ENCODE measurements around the gene PDE6A. TPM values are rescaled to one million over a fixed set of nuclear protein-coding genes. Genes with fewer than 3 reads are reported as not detected.

The PDE6A gene
- 0.88 TPM for total RNA-seq

DNA sequence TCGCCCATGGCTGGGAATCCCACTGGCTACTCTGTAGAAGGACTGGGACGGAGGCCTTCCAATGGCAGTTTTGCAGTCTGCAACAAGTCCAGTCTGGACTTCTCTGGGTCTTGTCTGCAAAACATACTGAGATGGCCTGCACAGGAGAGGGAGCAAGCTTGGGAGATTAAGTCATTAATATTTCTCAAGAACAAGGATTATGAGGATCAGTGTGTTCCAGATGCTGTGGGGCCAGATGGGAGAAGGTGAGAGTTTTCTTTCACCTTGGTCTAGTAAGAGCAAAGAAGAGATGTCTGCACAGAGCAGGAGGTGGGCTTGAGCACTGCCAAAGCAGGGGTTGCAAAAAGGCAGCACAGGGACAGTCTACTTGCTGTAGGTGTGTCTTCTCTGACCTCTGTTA, at the start of gene PDE6A:
Gene PDE6A, minus strand, starts transcription at position 128 of the 400 bp plus-strand sequence. Its CDS starts 120 bp downstream, at position 8.

DNA sequence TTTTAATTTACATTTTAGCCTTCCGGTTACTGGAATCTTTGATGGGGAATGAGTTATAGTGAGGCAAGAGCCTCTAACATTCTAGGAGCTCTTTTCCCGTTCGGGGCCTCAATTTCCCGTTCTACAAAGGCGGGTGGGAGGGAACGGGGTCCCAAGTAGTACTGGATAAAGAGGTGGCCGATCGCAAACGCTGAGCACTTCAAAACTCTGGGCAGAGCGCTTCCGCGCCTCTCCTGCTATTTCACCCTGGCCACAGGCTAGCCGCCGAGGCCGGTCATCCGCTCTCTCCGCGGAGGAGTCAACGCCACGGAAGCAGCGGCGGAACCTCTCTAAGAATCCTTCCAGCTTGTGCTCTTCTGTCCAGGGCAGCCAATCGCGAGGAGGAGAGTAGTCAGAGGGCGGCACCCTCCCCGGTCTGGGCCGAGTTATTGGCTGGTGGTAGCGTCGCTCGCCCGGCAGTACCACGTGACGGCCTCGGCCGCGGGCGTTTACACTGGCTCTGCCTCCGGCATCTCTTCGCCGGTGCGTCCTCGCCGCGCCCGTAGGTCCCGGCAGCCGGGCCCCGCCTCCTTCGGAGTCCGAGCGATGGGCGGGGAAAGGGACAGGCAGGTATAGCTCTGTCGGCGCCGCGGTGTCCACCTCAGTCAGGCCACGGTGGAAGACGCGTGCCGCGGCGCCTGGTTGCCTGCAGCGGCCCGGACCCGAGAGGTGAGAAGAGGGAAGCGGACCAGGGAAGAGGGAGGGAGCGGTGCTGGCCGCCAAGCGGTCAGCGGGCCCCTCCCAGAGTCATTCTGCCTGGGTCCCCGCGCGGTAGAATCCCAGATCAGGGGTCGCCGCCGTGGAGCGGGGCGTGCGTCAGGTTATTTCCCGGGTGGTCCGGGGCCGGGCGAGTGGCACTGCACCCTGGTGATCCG, 15.9 kb upstream of the PDE6A start, which contains the start of gene SLC26A2:
Gene SLC26A2, plus strand, starts transcription at position 487 of the 914 bp plus-strand sequence. CDS start 16,895 bp downstream, outside the sequence.

Other genes starting within 250 kb of the PDE6A start
- 3.8 TPM for gene PPARGC1B, start 214.5 kb downstream of the PDE6A start, total RNA-seq
- gene SLC26A2, start 16.0 kb upstream of the PDE6A start, total RNA-seq: 17.7 TPM
- 7.4 TPM for gene TIGD6, start 55.9 kb upstream of the PDE6A start, total RNA-seq
- gene HMGXB3, start 55.9 kb upstream of the PDE6A start, total RNA-seq: 43.0 TPM
- 22.4 TPM for gene CSF1R, start 141.8 kb upstream of the PDE6A start, total RNA-seq
- 181 TPM for gene PDGFRB, start 211.1 kb upstream of the PDE6A start, total RNA-seq
- gene CDX1, start 222.0 kb upstream of the PDE6A start, total RNA-seq: not detected
- 0.11 TPM for gene SLC6A7, start 245.3 kb upstream of the PDE6A start, total RNA-seq